Stimulated activated CD8-positive, alpha-beta memory T cell treated with anti-CD3 and anti-CD28 coated beads, Interleukin-15, amount 100 ng/mL, for 24 hours (primary cell): ENCODE measurements around the gene LMX1A.

Source experiments
- DNase-seq: peaks from one replicate; pipeline ENCODE4 v3.0.0-alpha.2; 2020; ENCODE audit warnings: low read depth

Gene LMX1A

DNA sequence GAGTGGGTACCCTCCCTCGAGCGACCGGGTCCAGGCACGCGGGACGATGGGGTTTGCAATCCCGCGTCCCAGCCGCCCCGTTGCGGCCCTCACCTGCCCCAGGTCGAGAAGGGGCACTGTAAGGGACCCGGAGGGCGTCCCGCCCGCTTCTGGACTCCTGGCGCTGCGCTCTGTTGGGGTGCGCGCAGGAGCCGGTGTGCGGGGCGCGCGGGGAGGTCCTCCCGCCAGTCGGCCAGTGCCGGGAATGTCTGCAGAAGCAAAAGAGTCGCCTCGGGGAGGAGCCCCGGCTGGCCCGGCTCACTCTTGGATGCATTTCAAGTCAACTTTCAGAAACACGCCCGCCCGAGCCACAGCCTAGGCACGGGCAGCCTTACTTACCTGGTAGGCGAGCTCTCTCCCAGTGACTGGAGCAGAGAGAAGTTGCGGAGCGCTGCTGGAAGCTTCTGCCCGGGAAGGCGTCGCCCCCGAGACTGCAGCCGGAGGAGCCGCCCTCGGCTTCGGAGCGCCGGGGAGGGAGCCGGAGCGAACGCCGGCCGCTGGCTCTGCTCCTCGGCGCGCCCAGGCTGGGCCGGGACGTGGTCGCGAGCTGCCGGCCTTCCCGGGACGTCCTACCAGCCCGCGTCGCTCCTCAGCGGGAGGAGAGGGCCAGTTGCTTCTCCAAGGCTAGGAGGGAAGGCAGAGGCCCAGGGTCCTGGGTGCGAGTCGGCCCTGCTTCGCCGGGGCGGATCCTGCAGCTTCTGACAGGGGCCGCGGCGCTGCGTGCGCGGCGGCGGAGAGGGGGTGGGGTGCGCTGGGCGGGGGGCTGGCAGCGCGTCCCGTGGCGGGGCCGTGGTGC lies at the start of gene LMX1A:
Gene LMX1A, minus strand, starts transcription at position 739 of the 835 bp plus-strand sequence. CDS start 1,156 bp downstream, outside the sequence.
- no peak for DNase-seq

DNA sequence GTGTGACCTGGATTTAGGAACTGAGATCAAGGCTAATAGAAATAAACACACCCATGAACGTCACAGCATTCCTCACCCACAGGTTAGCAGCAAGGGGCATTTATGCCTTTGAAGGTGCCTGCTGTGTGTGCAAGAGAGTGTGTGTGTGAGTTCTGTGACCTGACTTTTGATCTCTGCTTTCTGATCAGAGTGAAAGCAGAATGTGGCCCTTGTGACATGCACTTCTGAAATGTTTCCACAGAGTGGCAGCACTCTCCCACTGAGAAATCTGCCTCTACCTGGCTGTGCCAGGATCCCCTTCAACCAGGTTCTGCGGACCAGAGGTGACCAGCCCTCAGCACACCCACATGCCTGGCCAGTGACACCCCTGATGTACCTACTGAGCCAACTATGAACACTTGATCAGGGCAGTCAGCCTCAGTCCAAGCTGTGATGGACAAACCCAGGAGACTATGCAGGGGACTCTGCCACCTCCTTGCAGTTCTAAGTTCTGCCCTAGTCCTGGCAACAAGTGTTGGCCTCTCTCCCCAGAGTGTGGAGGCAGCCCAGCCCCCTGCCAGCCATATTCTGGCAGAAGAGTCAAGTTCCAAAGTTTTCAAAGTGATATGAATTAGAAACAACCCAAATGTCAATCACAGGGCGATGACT lies 47.4 kb upstream of the LMX1A start:
- DNase-seq: no peak

DNA sequence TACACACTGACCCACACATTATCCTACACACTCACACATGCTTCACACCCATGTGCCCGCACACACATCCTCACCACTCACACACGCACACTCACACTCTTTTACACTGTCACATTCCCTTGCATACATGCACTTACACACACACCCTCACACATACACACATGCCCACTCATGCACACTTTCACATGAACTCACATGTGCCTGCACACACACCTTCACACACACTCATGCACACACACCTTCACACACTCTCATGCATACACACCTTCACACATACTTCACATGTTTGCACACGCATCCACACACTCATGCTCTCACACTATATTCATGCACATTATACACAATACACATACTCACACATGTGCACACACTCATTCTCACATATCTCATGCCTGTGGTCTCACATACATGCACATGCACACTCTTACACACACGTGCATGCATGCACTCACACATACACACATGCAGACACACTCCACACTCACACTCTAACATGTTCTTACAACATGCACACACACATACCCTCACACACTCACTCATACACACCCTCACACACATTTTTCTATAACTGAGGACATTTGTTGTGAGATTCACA lies 46.1 kb upstream of the LMX1A start:
- DNase-seq: no peak

DNA sequence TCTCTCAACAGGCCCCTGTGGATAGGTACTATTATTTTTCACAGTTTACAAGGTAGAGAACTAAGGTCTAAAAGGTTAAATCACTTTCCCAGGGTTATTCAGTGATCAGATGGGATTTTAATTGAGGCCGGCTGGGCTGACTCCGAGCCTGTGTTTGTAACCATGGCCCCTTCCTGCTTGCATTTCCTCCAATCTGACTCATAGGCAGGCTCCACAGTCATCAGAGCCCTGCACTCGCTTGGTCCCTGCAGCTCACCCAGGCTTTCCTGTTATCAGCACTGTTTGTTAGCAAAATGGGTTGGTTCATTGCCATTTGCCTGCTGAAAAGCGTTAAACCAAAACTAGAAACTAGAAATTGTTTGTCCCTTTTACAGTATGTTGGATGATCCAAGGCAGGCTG lies 41.4 kb upstream of the LMX1A start:
- DNase-seq: no peak

DNA sequence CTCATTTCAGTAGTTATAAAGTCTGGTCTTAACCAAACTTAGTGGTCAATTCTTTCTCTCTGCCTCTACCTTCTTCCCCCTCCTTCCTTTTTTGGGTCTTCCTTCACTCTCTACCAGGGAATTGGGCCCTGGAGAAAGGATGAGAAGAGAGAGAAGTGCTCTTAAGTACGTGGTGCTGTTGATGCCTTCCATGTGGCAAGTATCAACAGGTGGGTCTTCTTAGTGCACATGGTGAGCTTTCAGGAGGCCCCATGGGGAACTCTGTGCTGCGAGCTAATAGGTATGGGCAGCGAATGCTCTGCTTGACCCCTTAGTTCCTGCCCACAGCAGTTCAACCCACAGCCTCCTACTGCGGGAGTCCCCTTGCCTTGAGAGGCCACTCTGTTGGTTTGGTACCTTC lies 39.4 kb upstream of the LMX1A start:
- DNase-seq: no peak

DNA sequence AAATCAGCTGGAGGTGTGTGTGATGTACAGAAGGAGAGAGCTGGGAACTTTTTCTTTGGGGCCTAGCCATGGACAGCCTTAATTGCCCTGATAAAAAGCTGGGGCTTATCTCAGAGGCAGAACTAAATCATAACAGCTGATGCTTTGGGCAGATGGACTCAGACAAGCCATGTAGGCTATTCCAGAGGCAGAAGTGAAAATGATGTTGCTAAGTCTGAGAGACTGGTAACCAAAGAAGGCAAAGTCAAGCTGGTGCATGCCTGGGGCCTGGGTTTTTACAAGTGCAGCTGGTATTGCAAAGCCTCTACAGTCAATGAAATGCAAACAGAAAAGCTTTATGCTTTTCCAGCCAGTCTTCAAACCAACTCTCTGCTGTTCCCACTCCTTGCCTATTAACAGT lies 39.0 kb upstream of the LMX1A start:
- DNase-seq: no peak

DNA sequence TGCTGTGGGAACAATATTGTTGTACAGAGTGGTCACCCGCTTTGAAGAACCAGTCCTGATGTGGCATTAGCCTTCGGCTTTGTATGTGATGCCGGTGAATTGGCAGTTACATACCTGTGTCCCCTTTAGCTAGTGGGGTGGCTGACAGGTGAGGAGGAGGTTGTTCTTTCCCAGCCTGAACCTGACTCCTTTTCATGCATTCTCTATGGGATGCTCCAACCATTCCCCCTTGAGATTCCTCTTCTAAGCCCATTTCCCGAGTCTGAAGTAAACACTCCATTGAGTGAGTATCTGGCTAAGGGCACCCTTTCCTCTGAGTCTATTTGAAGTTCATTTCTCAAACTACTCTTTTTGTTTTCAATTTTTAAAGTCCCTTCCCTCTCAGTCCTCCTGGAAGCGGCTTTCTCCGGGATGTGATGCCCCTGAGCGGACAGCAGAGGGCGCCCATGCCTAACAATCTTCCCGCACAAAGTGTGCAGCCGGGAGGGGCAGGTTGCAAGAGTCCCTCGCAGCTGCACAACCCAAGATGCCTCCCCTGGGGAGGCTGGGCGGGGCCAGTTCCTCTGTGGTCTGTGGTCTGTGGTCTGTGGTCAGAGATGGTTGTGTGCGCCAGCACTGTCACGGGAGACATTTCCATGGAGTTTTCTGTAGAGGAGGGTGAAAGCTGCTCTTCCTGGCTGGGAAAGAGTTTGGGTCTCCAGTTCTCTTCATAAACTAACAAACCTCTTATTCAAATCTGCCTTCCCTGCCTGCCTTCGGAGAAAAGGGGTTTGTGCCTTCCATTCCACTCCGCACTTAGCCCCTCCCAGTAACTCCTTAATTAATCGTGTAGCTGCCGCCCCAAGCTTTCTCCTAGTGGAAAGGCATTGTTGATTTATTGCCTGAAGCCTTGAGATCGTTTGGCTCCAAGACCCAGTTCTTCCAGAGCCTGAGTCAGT lies 36.4 kb upstream of the LMX1A start:
- DNase-seq: peak; percentile 71

DNA sequence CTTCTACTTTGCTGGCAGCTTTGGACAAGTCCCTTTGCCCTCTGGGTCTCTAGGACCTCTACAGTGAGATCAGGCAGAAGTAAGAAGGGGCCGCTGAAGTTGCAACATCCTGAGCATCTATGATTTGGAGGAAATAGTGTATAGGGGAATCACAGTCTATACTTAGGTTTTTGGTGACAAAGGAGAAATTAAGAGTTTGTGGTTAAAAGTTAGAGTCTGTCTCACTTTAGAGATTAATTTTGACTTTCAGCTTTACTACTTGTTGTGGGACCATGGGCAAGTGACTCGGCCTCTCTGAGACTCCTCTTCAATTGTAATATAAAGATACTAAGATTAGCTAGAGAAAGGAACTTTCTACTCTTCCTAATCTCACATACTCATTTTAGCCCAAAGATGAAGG lies 33.1 kb upstream of the LMX1A start:
- DNase-seq: no peak

DNA sequence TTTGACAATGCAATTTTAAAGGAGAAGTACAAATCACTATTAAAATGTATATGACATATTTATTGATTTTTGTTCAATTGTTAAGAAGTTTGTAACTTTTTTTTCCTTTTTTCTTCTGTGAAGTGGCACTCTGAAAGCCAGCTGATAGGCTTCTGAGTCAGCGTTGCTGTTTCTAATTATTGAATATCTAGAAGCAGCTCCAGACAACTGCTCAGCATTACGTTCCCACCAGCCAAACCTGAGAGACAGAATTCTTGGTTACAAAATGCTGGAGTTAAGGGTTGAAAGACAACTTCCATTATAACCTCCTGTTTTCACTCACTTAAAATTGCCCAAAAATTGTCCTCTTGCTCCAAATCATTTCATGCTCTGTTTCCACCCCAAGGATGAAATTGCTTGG lies 31.4 kb upstream of the LMX1A start:
- no peak for DNase-seq

DNA sequence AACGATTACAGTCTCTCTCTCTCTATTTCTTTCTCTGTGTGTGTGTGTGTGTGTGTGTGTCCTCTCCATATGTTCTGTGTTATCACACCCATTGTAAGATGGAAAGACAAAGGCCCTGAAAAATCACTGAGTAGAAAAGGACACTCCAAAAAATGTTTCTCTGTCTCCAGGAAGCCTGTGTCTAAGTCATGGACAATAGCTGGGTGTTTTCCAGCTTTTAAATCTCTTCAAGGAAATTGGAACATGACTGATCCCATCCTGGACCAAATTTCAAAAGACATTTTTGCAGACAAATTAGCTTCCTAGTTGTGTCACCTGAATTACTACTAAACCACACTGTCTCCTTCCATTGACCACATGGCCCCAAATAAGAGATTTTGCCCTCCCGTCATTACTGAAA lies 31.0 kb upstream of the LMX1A start:
- DNase-seq: no peak

DNA sequence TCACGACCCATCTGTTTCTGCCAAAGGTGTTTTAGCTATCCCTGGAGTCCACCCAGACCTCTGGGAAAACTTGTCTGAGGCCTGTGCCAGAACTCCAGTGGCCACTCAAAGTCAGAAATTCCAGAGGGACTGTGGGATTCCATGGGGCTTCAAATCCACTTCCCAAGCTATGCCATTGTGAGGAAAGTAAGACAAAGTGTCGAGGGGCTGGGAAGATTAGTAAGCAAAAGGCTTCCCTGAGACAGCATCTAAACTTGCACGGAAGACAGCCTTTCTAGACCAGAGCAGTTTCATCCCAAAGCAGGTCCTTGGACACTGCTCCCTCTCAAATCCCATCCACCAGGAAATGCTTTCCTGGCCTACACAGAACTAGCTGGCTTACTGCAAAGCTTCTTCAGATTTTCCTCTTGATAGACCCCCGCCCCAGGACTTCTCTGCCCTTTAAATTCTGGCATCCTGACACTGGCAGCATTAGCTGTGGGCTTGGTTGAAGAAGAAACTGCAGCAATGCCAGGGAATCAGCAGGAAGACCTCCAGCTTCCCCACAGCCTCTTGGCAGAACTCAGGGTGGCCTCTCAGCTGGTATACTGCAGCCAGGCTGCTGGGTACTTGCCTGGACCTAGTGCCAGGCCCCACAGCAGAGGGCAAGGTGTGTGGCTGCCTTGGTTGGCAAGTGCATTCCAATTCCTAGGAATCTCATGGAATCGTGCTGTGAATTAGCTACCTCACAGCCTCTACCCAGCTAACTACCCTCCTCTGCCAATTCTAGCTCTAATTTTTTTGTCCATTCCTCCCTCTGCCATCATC lies 27.3 kb upstream of the LMX1A start:
- no peak for DNase-seq

DNA sequence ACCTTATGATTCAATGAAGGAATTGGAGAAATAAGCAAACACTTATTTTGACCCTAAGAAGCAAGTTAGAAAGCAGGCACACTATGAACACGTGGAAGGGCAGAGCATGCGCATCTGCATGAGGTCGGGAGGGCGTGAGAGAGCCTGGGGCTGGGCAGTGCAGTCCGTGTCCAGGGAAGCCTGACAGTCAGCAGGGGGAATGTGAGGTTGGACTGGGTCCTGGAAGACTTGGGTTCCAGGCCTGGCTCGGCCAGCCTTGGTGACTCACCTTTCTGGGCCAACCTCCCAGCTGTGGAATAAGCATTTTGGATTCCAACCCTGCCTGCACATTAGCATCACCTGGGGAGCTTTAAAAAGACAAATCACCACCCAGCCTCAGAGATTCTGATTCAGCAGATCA lies 26.6 kb upstream of the LMX1A start:
- no peak for DNase-seq

DNA sequence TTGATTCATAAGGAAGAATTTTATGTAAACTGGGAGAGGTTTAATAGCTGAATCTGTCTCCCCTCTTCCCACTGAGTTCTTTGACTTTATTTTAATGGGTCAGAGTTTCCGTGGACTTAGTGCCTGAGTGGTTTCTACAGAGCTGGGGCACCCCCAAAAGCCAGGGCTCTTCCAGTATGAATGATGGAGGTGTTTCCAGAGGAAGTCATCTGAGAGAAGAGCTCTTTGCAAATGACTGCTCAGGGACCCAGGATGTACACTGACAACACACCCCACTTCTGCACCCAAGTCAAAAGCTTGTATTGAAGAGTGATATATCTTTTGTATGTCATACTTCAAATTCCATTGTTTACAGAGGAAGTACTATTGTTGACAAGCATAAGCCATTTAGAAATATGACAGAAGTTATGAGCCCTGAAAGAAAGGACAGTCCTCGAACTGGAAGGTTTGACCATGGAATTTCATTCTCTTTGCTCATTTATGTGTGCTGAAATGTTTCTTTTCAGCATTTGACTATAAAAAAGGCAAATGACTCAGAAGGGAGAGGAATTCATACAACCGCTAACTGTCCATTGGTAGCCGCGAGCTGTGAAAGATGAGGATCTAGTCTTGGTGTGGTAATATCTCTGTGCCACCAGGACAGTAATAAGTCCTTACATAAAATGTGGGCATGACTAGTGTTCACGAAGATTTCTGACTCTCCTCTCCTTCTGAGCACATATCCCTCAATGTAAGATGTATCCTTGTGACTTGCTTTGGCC lies 25.4 kb upstream of the LMX1A start:
- no peak for DNase-seq

DNA sequence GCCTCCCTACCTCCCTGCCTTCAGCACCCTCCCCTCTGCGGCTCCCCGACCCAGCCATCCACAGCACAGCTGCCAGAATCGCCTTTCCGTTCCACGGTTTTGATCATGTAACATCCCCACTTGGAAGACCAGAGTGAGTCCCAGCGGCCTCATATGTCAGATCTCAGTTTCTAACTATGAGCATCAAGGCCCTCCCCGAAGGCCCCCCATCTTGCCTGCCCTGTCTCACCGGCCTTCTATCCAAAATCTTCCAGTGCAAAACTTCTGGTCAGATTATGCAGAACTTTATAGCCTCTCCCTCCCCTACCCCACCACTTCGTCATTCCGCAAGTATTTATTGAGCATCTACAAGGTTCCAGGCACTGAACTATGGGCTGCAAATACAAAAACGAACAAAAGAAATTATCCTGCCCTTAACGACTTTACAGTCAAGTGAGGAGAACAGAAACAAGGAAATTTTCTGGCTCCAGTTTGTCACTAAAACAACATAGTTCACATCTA lies 20.3 kb upstream of the LMX1A start:
- DNase-seq: no peak

DNA sequence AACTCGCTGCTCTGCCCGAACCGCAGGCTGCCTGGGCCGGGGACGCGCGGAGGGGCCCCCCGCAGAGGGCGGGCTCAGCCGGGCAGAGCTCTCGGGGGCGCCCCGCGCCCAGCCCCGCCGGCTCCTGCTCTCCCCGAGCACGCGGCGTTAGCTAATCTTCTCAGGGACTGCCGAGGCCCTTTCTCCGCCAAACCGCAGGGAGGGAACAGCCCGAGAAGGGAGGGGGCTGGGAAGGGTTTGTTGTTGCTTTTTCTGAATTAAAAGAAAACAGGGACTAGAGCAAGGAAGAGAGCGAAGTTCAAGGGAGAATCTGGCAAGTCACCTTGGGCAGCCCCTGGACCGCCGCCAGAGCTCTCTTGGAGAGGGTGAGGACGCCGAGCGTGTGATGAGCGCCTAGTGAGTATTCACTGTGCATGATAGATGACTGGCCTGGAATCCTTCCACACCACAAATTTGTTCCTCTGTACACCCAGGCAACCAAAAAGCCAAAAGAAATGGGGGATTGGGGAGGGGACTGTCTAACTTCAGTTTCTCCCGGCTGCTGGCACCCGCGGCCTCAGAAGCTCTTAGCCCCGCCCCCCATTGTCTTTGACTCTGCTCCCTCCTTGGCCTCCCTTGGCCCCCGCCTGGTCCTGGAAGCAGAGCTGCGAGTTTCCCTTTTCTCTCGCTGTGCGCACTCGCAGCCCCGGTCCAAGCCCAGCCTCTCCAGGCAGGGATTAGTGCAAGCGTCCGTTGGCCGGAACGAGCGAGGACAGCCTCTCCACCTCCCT lies 19.7 kb upstream of the LMX1A start:
- no peak for DNase-seq

DNA sequence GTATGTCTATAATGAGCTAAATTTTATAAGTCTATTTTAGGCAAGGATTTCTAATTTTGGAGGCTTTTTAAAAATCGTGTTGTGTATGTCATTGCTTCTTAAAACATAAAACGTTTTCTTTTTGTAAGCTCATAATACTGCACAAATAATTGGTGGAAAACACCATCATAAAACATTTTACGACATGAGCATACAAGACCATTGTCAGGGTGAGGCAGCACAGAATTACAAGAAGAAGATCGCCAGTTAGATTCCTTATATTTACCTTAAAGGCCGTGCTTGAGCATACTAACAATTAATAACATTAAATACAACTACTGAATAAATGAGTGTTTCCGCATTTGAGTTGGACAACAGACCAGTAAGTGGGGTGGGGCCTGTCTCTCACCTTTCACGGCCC lies 19.1 kb upstream of the LMX1A start:
- DNase-seq: no peak

DNA sequence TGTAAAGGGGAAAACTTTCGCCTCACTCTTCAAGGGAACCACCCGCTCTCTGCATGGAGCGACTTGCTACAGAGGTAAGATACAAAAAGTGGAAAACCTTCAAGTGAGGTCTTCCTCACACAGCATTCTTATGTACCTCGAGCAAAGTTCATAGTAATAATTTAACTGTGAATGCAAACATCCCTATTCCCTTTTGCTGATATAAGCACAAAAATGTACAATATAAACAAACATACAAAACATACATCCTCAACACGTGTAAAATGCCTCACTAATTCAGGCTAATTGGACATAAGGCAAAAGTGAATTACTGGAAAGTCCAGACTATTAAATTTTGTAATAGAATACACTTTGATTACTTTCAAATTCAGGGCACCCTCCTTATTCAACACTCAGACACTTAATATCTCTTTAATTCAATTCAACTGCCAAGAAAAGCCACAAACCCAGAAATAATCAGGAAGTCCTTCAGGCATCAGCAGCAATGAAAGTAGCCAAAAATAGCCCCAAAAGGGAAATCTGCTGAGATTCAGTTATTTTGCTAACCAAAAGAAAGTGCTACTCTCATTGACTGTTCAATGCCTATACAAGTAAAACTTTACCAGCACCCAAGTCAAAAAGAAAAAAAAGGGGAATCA lies 15.2 kb upstream of the LMX1A start:
- DNase-seq: no peak

DNA sequence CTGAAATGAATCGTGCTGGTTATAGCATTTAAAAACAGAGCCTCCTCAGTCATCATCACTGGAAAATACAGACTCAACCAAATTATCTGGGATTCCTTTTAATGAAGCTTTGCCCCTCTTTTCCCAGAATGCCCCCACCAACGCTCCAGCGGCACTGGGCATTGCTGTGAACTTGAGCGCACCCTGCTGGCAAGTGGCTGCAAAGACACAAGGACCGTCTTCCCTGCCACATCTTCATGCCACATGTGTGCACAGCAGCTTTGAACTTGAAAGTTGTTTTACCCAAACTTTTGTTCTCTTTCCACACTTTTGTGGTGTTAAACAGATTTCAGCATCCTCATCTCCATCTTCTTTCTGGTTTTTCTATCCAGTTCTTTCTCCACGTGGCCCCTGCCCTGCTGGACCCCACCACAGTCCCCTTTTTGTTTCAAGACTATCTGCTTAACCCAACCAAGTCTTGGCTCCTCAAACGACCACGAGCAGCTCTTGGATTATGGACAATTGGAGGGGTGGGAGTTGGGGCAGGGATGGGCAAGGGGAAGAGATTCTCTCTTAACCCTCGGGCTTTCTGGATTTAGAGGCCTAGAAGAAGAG lies 12.8 kb upstream of the LMX1A start:
- no peak for DNase-seq
